Activated CD8-positive, alpha-beta T cell treated with anti-CD3 and anti-CD28 coated beads for 36 hours (primary cell): ENCODE results near the gene RNF151. TPM values are rescaled to one million over a fixed set of nuclear protein-coding genes. Genes with fewer than 3 reads are reported as not detected.
A peak's percentile ranks its signal among the peaks of the same experiment; 100 is the strongest.

ENCODE experiments used
- ATAC-seq: fragments of 200-7000 bp; cut with Tn5 transposase; one replicate; pipeline ENCODE4 v1.10.0; 2021; ENCODE audit warnings: mild to moderate bottlenecking, moderate library complexity
- CTCF ChIA-PET: fragments of 350-600 bp; sonication (Branson Sonifier 250); formaldehyde crosslinking; loops from one replicate; lab custom pipeline; 2021; ENCODE audit warnings: antibody characterized with exemption; lab: Charles Lee
- POLR2A ChIA-PET: fragments of 350-600 bp; sonication (Branson Sonifier 250); formaldehyde crosslinking; loops from one replicate; lab custom pipeline; 2021; ENCODE audit warnings: antibody characterized with exemption; lab: Charles Lee
- DNase-seq: peaks from one replicate; pipeline ENCODE4 v3.0.0-alpha.2; 2020
- H3K27ac Mint-ChIP-seq: one replicate; pipeline ENCODE4 v1.8.0; 2021; ENCODE audit warnings: mild to moderate bottlenecking, mixed read lengths
- H3K27me3 Mint-ChIP-seq: one replicate; pipeline ENCODE4 v1.8.0; 2021; ENCODE audit warnings: mixed read lengths
- H3K36me3 Mint-ChIP-seq: one replicate; pipeline ENCODE4 v1.8.0; 2021; ENCODE audit warnings: low read depth, mixed read lengths
- H3K4me1 Mint-ChIP-seq: one replicate; pipeline ENCODE4 v1.8.0; 2021; ENCODE audit warnings: low read depth, mixed read lengths
- H3K4me3 Mint-ChIP-seq: one replicate; pipeline ENCODE4 v1.8.0; 2021; ENCODE audit warnings: mild to moderate bottlenecking, moderate library complexity, mixed read lengths
- H3K9me3 Mint-ChIP-seq: one replicate; pipeline ENCODE4 v1.8.0; 2021; ENCODE audit warnings: mixed read lengths
- CTCF ChIP-seq: fragments of 200-600 bp; IDR thresholded peaks from one replicate; pipeline ENCODE4 v1.8.0; 2022; ENCODE audit warnings: antibody characterized with exemption, mild to moderate bottlenecking
- intact Hi-C: fragments of 100-400 bp; cut with micrococcal nuclease; formaldehyde crosslinking; loops from one replicate; pipeline ENCODE4 v1.10.0; 2022
- total RNA-seq, 2 experiments: library from RNA; stranded (reverse); gene quantifications; one replicate each; pipeline ENCODE4 v1.2.3, GENCODE V29; 2021

Gene RNF151
- total RNA-seq, 2 experiments from 2014 or later = not detected

GRCh38 chr16:1981398-1981836 is 14.8 kb downstream of the RNF151 start, which contains the start of gene NOXO1:
Gene NOXO1, minus strand, starts transcription at chr16:1981469. Its CDS starts 290 bp downstream, at chr16:1981179.
- no peaks in the 10 kb centered on the region for H3K9me3 Mint-ChIP-seq
- ATAC-seq = peak; percentile 15
- DNase-seq = peak; percentile 51
- CTCF ChIA-PET = interaction anchor here (1.0 kb wide), 1 partner anchor 23 kb away, joined by 3 read pairs; no protein-coding TSS in a partner anchor
- H3K27ac Mint-ChIP-seq = no peak within 1 kb of the TSS
- peaks cover 24% of the 10 kb centered on the region for H3K36me3 Mint-ChIP-seq
- POLR2A ChIA-PET = interaction anchor here (0.6 to 29.2 kb wide), 9 partner anchors 8 to 271 kb away, joined by 3 to 505 read pairs (median 8); partner anchors contain the start of genes FAHD1, HAGH, NDUFB10 and RNF151
- H3K4me3 Mint-ChIP-seq = no peak within 1 kb of the TSS
- peaks cover 29% of the 10 kb centered on the region for H3K27me3 Mint-ChIP-seq
- H3K4me1 Mint-ChIP-seq = peaks cover 20% of the 10 kb centered on the region
- intact Hi-C loops = no loop called here
- TF ChIP-seq CTCF = no peak

- no peak for TF ChIP-seq CTCF
- ATAC-seq (no peak), DNase-seq (no peak)
- no peaks in the 10 kb centered on the region for H3K9me3 Mint-ChIP-seq
- peaks cover 29% of the 10 kb centered on the region for H3K27me3 Mint-ChIP-seq
- intact Hi-C loops = no loop called here
- CTCF ChIA-PET = interaction anchor here (1.0 kb wide), 1 partner anchor 10 kb away, joined by 3 read pairs; the partner anchor contains the start of gene TBL3
- POLR2A ChIA-PET = interaction anchor here (1.1 to 29.2 kb wide), 9 partner anchors 8 to 173 kb away, joined by 3 to 505 read pairs (median 8); partner anchors contain the start of genes NDUFB10, RNF151, RPS2 and SYNGR3
- H3K27ac Mint-ChIP-seq = no peak overlapping the region
- peaks cover 30% of the 10 kb centered on the region for H3K36me3 Mint-ChIP-seq
- no peak overlapping the region for H3K4me3 Mint-ChIP-seq
- peaks cover 20% of the 10 kb centered on the region for H3K4me1 Mint-ChIP-seq
Measured at GRCh38 chr16:1982013-1982433, 15.4 kb downstream of the RNF151 start.

- Mint-ChIP-seq H3K4me1 (peaks cover 20% of the 10 kb centered on the region), H3K27ac (no peak overlapping the region), H3K9me3 (no peaks in the 10 kb centered on the region), H3K4me3 (peak overlapping the region; percentile 89), H3K36me3 (peaks cover 22% of the 10 kb centered on the region), H3K27me3 (peaks cover 32% of the 10 kb centered on the region)
- ChIA-PET POLR2A (interaction anchor here (0.6 to 29.2 kb wide), 8 partner anchors 10 to 537 kb away, joined by 3 to 505 read pairs (median 6); partner anchors contain the start of genes AMDHD2, NDUFB10, RNF151 and RPS2), CTCF (interaction anchor here (0.7 to 2.0 kb wide), 4 partner anchors 11 to 158 kb away, joined by 3 to 8 read pairs (median 4); partner anchors contain the start of gene TBL3)
- TF ChIP-seq CTCF = no peak
- no peak for ATAC-seq
- intact Hi-C loops = no loop called here
- no peak for DNase-seq
Measured at GRCh38 chr16:1982991-1983543, 16.4 kb downstream of the RNF151 start.

GRCh38 chr16:1983544-1984346 is 17.1 kb downstream of the RNF151 start, which contains the start of gene GFER:
Gene GFER, plus strand, starts transcription at chr16:1984193. Its CDS starts 26 bp downstream, at chr16:1984219.
- Mint-ChIP-seq H3K27me3 (peaks cover 36% of the 10 kb centered on the region), H3K4me3 (peak within 1 kb of the TSS; percentile 89), H3K9me3 (no peaks in the 10 kb centered on the region), H3K27ac (peak within 1 kb of the TSS; percentile 30), H3K4me1 (peaks cover 20% of the 10 kb centered on the region), H3K36me3 (peaks cover 18% of the 10 kb centered on the region)
- ChIA-PET POLR2A (interaction anchor here (0.8 to 29.2 kb wide), 10 partner anchors 8 to 222 kb away, joined by 3 to 505 read pairs (median 5); partner anchors contain the start of genes NDUFB10, RNF151, RPS2 and TBL3), CTCF (interaction anchor here (1.4 to 2.4 kb wide), 3 partner anchors 19 to 157 kb away, joined by 4 to 9 read pairs (median 8); partner anchors contain the start of gene RPS2)
- intact Hi-C loops = no loop called here
- DNase-seq (peak; percentile 82), ATAC-seq (peak; percentile 92)
- TF ChIP-seq CTCF = peak; percentile 22
